A204.1 (cell line): ENCODE results near the gene IL4I1.

Experiments
- FAIRE-seq: peaks from 2 replicates; lab custom pipeline; 2012; peaks lifted over from hg19 to GRCh38; lab: Jason Lieb, UNC

Gene IL4I1

GRCh38 chr19:49924004-49924880 lies 27.6 kb upstream of the IL4I1 start:
- no peak for FAIRE-seq

DNA sequence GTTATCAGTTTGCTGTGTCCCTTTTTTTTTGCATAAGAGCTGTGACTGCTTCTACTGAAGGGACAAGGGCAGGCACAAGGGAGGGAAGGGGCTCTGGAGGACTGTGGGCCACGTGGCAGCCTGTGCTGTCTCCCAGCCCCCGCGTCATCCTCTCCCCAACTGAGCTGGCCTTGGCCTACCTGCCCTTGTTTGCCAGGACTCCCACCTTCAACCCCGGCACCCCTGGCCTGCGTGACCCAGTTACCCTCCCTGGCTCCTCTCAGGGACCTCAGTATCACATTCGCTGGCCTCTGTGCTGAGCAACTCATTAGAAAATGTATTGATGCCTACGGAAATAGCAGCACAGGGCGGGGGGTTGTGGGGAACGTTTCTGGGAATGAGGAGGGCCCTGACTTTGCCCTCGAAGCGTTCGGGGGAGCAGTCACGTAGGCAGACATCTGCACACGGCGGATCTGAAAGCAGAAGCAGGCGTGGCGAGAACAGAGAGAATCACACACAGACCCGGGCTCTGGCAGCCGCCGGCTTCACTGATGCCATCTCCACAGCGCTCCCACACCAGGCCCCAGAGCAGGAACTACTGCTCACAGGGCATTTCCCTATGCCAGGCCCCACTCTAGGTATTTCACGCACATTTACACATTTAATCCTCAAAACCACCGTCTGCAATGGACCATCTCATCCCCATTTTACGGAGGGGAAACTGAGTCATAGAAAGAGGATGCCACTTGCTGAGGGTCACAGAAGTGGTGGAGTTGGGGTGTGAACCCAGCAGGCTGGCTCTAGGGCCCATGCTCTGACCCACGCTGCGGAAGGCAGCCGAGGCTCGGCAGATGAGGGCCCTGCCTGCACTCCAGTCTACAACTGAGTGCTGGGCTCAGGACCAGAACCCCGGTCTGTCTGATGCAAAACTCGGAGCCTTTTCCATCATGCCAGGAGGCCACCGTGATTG lies 26.6 kb upstream of the IL4I1 start:
- FAIRE-seq = no peak

DNA sequence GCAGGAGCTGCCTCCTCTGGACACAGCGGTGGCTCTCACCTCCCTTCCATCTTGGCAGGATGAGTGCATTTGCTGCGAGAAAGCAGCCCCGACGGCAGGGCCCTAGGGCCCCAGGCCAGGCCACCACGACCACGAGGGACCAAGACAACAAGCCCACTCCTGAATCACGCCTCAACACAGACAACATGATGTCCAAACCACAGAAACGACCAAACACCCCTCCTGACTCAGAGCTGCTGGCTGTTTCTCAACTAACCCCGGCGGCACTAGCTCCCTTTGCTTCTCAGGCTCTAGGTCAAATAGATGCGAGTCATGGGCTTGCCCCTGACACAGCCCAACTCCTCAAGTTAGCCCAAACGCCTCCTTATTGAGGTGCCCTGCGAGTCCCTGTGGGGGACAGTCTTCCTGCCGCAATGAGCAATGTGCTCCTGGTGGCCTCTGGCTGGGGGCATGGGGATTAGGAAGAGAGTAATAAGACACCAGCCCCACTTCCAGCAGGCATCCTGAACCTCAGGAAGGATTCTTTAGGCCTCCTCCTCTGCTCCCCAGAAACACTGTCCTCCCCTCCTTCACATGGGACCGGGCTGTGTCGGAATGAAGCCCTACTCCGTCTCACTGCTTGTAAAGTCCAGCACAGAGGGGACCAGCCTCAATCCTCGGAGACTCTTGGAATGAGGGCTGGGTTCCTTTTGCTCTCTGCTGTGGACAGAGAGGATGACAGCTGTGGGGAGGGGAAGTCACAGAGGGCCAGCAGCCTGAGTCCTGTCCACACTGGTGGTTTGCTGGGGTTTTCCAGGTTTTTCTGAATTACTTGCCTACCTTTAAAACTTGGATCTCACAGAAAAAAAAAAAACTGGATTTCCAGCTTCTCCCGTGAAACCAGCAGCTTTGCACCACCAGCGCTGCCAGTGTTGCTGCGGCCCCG lies 25.4 kb upstream of the IL4I1 start:
- FAIRE-seq = no peak

DNA sequence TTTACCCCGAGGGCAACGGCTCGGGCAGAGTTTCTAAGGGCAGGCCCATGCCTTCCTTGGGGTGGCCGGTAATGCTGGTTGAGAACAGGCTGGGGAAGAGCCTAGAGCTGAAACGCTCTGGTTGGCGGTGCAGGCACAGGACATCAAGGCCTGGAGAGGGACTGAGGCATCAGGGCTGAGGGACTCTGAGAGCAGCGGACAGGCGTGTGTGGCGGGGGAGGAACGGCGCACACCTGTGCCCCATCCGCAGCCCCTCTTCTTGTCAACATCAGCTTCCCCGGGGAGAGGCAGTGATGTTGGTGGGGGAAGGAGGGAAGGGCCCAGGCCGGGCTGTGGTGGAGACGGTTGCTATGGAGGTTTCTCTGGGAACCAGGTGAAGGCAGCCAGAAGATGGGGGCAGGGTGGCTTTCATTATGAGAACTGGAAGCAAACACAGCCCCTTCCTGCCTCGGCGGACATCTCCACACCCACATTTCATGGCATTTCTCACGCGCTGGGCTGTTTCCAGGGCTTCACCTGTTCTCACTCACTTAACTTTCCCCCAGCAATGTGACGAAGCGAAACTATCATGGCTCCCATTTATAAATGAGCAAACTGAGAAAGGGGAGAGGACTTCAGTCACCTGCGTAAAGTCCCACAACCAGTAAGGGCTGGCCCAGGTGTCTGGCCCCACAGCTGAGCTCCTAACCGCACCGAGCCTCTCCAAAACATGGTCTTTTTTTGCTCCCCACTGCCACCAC lies 24.1 kb upstream of the IL4I1 start:
- FAIRE-seq = no peak

- FAIRE-seq = no peak
Measured at GRCh38 chr19:49918089-49918488, 21.4 kb upstream of the IL4I1 start.

DNA sequence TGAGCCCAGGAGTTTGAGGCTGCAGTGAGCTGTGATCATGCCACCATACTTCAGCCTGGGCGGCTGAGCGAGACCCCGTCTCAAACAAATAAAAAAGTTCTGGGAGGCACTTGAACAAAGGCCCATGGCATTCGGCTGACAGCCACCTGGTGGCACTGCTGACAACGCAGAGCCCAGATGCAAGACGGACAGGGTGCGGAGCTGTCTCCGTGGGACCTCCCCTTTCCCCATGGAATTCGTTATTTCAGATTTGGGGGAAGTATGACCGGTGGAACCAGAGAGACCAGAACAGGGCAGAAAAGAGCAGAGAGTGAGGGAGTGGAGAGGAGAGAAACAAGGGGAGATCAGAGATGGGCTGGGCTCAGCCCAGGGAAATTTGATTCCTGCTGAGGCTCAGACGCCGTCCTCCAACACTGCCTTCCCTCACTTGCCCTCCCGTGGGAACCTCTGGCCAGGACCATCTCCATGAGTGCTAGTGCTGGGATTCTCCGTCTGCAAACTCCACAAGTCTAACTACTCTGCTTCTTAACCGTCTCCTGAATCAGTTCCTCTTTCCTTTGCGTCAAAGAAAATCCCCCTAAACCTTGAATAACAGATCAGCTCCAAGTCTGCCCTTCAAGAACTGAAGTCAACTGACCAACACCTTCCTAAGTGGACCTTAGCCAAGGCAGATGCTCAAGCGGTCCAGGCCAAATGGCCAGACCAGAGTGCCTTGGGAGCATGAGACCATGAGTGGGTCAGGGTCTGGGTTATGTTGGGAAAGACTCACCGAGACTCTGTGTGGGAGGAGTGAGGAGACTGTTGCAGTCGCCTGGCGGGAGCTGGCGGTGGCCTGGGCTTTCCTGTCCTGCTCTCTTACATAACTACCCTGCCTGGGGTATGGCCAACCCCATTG lies 20.4 kb upstream of the IL4I1 start:
- FAIRE-seq = no peak

GRCh38 chr19:49915271-49915670 lies 18.6 kb upstream of the IL4I1 start:
- FAIRE-seq = no peak

DNA sequence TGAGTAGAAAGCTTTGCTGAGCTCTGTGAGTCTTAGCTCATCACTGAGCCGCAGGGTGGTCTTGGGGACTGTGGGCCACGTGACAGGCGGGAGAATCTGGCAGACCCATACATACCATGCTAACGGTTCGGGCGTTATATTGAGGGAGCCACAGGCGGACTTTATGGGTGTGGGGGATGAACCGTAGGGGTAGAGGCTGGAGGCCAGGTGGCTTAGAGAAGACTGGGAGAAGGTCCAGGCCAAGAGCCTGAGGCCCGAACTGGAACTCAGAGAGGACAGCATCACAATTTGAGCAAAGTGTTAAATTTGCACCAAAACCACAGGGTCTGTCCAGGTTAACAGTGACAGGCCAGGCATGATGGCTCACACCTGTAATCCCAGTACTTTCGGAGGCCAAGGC lies 17.0 kb upstream of the IL4I1 start:
- no peak for FAIRE-seq

DNA sequence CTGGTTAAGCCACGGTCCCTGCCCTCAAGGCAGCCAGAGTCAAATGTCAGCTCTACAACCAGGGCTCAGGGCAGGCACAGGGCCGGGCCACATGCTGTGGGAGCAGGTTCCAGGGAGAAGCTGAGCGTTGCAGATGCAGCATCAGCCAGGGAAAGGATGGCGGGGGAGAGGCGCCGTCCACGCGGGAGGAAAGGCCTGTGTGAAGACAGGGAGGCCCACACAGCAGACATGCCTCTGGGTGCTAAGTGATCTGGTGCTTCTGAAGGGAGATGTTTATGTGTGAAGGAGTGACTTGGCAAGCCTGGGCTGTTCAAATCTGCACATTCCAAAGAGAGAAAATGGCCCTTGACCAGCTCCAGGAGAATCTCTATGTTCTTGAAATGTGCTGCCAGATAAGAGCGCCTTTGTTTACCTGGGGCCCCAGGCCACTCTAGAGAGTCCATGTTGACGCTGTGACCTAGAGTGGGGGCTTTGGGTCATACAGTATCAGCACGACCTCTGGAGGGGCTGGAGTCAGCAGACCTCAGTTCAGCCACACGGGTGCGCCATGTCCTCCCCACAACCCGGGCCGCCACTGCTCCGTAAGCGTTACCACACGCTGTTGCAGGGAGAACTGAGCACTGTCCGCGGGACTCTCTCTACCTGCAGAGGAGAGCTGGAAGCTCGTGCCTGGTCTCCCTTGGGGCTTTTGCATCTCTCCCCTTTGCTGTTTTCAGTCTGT lies 16.4 kb upstream of the IL4I1 start:
- FAIRE-seq = no peak

DNA sequence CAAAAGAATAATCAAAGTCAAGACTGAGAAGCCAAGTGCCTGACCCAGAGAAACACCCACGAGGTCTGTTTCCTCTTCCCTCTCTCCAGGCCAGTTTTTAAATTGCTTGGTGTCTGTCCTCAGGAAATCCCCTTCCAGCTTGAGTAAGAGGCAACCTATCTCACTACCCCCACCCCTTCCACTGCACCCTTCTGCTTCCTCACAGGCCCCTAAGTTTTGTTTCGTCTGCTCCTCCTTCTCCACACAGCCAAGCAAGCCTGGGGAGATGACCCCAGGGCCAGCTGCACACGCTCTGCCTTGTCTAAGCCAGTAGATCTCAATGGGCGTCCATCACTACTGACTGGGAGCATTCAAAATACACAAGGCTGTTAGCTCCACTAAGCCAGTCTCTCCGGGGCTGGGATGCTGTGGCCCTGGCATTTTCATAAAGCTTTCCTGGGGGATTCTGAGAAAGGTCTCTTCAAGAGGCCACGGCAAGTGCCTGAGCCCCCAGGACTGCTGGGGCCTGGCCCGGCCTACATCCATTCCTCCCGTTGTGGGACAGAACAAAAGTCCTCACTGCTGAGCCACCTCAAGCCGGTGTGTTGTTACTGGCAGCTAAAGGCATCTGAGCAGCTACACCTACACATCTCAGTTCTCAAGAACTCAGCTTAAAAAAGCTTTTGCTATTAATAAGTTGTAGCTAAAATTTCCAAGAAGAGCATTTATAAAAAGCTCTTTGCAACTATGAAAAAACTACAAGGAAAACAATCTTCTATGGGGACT lies 14.9 kb upstream of the IL4I1 start:
- FAIRE-seq = no peak

GRCh38 chr19:49910179-49910578 lies 13.5 kb upstream of the IL4I1 start:
- no peak for FAIRE-seq

DNA sequence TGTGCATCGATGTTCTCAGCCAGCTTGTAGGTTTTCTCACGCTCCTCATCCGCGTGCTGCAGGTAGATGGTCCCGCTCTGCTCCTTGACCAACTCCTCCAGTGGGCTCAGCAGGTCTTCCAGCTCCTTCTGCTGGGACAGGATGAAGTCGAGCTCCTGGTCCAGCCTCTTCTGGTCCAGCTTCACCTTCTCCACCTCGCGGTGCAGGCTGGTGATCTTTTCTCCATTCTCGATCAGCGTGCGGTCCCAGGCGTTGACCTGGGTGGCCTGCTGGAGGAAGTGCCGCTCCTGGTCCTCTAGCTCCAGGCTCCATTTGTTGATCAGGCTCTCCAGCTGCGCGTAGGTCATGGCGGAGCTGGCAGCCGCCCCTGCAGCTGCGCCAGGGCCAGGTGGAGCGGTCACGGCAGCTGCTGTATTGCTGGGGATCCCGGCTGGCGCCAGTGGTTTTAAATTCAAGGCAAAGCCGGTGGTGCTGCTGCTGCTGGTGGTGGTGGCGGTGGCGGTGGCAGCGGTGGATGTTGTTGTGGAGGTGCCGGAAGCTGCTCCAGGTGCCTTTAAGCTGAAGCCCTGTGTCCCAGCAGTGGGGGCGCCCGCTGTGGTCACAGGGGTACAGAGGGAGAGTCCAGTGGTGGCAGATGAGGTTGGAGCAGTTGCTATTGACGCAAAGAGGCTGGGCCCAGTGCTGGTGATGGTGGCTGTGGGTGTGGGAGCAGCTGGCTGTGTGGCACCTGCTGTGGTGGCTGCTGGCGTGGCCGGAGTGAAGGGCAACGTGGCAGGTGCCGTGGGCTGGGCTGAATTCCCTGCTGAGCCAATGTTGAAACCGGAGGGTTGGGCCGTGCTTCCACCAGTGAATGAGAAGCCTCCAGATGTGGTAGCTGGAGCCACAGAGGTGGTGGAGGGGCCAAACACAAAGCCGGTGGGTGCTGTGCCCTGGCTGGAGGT lies 12.1 kb upstream of the IL4I1 start:
- FAIRE-seq = no peak

GRCh38 chr19:49907745-49908446 lies 11.2 kb upstream of the IL4I1 start:
- FAIRE-seq = no peak

- no peak for FAIRE-seq
Measured at GRCh38 chr19:49906879-49907564, 10.3 kb upstream of the IL4I1 start.

DNA sequence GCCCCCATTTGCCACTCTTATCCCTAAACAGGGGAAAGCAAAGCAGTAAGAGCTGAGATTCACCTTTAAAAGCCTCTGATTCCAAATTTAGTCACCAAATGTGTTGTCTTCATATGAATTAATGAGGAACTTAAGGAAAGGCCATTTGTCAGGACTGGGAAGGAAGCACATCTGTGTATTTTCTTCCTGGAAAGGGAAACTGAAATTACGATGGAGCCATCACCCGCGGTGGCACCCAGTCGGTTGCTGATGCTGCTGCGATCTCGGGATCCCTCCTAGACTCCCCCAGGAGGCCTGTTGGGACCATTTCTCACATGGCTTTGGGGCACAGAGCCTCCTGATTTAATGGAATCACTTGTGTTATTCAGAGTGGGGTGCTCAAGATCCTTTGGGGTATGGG lies 7.4 kb upstream of the IL4I1 start:
- no peak for FAIRE-seq

- FAIRE-seq = no peak
Measured at GRCh38 chr19:49895566-49896297, 955 bp downstream of the IL4I1 start.
